H1 (cell line): ENCODE measurements around the gene AGAP1. TPM values are rescaled to one million over a fixed set of nuclear protein-coding genes. Genes with fewer than 3 reads are reported as not detected.

Experiments used
- BRCA1 ChIP-seq: IDR thresholded peaks from 2 replicates; pipeline ENCODE4 v1.6.1; 2012; ENCODE audit warnings: low read depth, low read length, improper control_type of control experiment
- CHD1 ChIP-seq: IDR thresholded peaks from 2 replicates; pipeline ENCODE4 v1.6.1; 2012; ENCODE audit warnings: low read depth, low read length, improper control_type of control experiment
- CHD7 ChIP-seq: fragments of 300-600 bp; sonication (generic); IDR thresholded peaks from 2 replicates; pipeline ENCODE4 v1.7.1; 2012; ENCODE audit warnings: low read length, moderate library complexity, mild to moderate bottlenecking, inconsistent platforms; ENCODE audit not compliant: insufficient replicate concordance
- EGR1 ChIP-seq: IDR thresholded peaks from 2 replicates; pipeline ENCODE4 v1.6.1; 2011; ENCODE audit warnings: low read depth, low read length, borderline replicate concordance
- GABPA ChIP-seq: IDR thresholded peaks from 2 replicates; pipeline ENCODE4 v1.6.1; 2011; ENCODE audit warnings: mild to moderate bottlenecking, low read length, moderate library complexity, borderline replicate concordance; ENCODE audit not compliant: insufficient read depth
- POLR2AphosphoS5 ChIP-seq: IDR thresholded peaks from 2 replicates; pipeline ENCODE4 v1.6.1; 2011; ENCODE audit warnings: low read depth, low read length
- RAD21 ChIP-seq, 2 experiments: IDR thresholded peaks in 1 of 2; conservative IDR thresholded peaks in 1 of 2; 2 replicates each; pipeline ENCODE4 v1.6.1; 2011; ENCODE audit warnings: low read depth in 2 of 2, low read length in 2 of 2, improper control_type of control experiment in 1 of 2, inconsistent platforms in 1 of 2, mild to moderate bottlenecking in 1 of 2, moderate library complexity in 1 of 2
- RXRA ChIP-seq: IDR thresholded peaks from 2 replicates; pipeline ENCODE4 v1.6.1; 2011; ENCODE audit warnings: low read depth, mild to moderate bottlenecking, low read length, moderate library complexity; ENCODE audit not compliant: insufficient read depth
- SAP30 ChIP-seq: fragments of 300-600 bp; sonication (generic); IDR thresholded peaks from 2 replicates; pipeline ENCODE4 v1.7.1; 2012; ENCODE audit warnings: low read length, moderate library complexity, mild to moderate bottlenecking, inconsistent platforms; ENCODE audit not compliant: insufficient read depth, insufficient replicate concordance
- SP4 ChIP-seq: IDR thresholded peaks from 2 replicates; pipeline ENCODE4 v1.6.1; 2012; ENCODE audit warnings: low read length, inconsistent platforms
- TEAD4 ChIP-seq: IDR thresholded peaks from 2 replicates; pipeline ENCODE4 v1.6.1; 2012; ENCODE audit warnings: low read depth, low read length, inconsistent platforms, mixed read lengths
- polyA plus RNA-seq, 7 experiments: library from polyadenylated mRNA; depleted of rRNA in 3 of 7; stranded (reverse) in 5 of 7; unstranded in 2 of 7; fragments of >200 nt in 5 of 7; fragments of 200-250 nt in 2 of 7; gene quantifications; 1 replicate in 5 of 7; 2 replicates in 1 of 7; 4 replicates in 1 of 7; pipeline versions ENCODE4 v1.2.1 to v1.2.3, GENCODE V29; 2011 to 2013; ENCODE audit warnings: missing spikeins in 2 of 7, mixed read lengths in 2 of 7
- total RNA-seq: library from RNA; stranded (reverse); fragmentation: NEBNext Ultra II Directional; extraction: Animal tissue kit (Norgen Biotek cat#: 25700); gene quantifications from 2 replicates; pipeline ENCODE4 v1.2.1, GENCODE V29; 2021

AGAP1 gene
- total and polyA plus RNA-seq, 2 of the 8 experiments (the other 6 are each of a cell fraction or from before 2014, with no cell fraction given), result 18.1 to 39.4 TPM

- TF ChIP-seq CHD7, result no peak
- TF ChIP-seq POLR2AphosphoS5, result no peak
- TF ChIP-seq RAD21 (IDR thresholded peaks at IDR 0.05 in 1 of 2, conservative IDR thresholded peaks at IDR 0.05 in 1 of 2; ENCODE audit: low read depth in 2 of 2, low read length in 2 of 2), result no peak
- TF ChIP-seq SP4, result no peak
- TF ChIP-seq RXRA, result no peak
- no peak for TF ChIP-seq TEAD4
- no peak for TF ChIP-seq EGR1
- TF ChIP-seq SAP30, result no peak
- TF ChIP-seq GABPA, result no peak
- TF ChIP-seq CHD1, result no peak
- no peak for TF ChIP-seq BRCA1
Measured at GRCh38 chr2:235877275-235877802, 383.5 kb downstream of the AGAP1 start (continued).
